Measurements from ENCODE around the gene RNF213.

RNF213 gene

DNA sequence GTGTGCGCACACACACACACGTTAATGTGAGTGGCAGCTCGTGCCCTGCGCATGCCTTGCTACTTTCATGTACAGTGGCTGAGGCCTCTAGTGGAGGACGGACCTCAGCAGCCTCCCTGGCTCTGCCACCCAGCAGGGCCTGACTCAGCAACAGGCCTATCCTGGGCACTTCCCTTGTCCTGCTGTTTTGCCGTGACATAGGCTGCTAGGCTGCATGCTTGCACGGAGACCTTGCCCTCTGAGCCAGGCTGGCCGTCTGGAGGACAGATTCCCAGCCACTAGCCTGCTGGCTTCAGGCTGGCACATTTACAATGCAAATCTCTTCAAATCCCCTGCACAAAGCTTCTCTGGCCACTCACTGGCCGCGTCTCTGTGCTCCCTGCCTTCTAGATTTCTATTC, 9.5 kb downstream of the RNF213 start:
- TF ChIP-seq, protein P1, sequence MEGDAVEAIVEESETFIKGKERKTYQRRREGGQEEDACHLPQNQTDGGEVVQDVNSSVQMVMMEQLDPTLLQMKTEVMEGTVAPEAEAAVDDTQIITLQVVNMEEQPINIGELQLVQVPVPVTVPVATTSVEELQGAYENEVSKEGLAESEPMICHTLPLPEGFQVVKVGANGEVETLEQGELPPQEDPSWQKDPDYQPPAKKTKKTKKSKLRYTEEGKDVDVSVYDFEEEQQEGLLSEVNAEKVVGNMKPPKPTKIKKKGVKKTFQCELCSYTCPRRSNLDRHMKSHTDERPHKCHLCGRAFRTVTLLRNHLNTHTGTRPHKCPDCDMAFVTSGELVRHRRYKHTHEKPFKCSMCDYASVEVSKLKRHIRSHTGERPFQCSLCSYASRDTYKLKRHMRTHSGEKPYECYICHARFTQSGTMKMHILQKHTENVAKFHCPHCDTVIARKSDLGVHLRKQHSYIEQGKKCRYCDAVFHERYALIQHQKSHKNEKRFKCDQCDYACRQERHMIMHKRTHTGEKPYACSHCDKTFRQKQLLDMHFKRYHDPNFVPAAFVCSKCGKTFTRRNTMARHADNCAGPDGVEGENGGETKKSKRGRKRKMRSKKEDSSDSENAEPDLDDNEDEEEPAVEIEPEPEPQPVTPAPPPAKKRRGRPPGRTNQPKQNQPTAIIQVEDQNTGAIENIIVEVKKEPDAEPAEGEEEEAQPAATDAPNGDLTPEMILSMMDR (IDR thresholded peaks at IDR 0.05): no peak

DNA sequence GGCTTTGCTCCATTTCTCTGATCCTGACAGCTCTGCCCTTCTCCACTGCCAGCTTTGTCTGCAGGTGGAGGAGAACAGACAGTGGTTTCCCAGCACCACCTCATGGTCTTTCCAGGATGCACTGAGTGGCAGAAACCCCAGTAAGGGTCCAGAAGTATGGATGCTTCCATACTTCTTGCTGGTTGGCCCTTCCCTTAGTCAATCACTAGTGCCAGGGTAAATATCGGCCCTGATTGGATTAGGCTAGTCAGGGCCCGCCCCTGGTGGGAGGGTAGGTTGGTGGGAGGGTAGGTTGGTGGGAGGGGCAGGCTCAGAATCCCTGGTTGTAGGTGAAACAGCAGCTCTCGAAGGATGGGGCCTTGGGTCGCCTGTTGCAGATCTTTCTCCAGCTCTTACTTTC, 10.2 kb downstream of the RNF213 start:
- TF ChIP-seq, protein P1 (IDR thresholded peaks at IDR 0.05): no peak

DNA sequence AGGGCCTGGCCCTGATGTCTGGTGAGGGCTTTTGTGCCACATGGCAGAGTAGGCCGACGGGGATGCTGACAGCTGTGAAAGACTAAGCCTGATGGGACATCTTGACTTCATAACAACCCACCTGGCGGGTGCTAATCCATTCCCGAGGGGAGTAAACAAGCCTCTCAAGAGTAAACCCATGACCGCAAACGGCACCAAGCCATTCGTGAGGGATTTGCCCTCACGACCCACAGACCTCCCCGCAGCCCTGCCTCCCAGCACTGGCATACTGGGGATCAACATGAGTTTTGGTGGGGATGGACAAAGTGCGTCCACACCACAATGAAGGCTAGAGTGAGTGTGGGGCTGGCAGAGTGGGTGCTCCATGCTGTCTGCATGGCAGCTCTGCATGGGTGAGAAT, 11.7 kb downstream of the RNF213 start:
- TF ChIP-seq, protein P1 (IDR thresholded peaks at IDR 0.05): no peak

DNA sequence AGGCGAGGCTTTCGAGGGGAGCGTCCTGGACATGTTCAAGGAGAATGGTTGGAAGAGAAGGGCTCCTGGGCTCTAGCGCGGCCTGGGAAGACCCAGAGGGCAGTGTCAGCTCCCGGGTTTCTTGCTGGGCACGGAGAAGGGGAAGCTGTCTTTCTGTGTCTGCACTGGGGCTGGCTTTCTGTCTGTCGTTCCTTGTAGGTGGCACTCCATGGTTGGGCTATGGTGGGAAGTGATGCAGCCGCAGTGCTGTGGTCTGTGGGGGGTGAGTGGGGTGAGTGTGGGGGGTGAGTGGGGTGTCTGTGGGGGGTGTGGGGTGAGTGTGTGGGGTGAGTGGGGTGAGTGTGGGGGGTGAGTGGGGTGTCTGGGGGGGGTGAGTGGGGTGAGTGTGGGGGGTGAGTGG, 13.7 kb downstream of the RNF213 start:
- TF ChIP-seq, protein P1 (IDR thresholded peaks at IDR 0.05): no peak

DNA sequence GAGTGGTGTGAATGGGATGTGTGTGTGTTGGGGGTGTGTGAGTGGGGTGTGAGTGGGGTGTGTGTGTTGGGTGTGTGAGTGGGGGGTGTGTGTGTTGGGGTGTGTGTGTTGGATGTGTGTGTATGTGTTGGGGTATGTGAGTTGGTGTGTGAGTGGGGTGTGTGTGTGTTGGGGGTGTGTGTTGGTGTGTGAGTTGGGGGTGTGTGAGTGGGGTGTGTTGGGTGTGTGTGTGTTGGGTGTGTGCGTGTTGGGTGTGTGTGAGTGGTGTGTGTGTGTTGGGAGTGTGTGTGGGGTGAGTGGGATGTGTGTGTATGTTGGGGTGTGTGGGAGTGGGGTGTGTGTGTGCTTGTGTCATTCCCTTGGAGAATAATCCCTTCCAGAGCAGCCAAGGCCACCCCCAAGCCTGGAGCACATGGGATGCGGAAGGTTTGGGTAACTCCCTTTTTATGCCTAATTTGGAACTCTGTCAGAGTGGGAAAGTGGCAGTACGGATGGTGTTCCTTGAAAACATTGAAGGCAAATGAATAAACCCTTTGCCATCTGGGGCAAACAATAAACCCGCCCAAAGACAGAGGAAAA, 14.3 kb downstream of the RNF213 start:
- TF ChIP-seq, protein P1 (IDR thresholded peaks at IDR 0.05): no peak

DNA sequence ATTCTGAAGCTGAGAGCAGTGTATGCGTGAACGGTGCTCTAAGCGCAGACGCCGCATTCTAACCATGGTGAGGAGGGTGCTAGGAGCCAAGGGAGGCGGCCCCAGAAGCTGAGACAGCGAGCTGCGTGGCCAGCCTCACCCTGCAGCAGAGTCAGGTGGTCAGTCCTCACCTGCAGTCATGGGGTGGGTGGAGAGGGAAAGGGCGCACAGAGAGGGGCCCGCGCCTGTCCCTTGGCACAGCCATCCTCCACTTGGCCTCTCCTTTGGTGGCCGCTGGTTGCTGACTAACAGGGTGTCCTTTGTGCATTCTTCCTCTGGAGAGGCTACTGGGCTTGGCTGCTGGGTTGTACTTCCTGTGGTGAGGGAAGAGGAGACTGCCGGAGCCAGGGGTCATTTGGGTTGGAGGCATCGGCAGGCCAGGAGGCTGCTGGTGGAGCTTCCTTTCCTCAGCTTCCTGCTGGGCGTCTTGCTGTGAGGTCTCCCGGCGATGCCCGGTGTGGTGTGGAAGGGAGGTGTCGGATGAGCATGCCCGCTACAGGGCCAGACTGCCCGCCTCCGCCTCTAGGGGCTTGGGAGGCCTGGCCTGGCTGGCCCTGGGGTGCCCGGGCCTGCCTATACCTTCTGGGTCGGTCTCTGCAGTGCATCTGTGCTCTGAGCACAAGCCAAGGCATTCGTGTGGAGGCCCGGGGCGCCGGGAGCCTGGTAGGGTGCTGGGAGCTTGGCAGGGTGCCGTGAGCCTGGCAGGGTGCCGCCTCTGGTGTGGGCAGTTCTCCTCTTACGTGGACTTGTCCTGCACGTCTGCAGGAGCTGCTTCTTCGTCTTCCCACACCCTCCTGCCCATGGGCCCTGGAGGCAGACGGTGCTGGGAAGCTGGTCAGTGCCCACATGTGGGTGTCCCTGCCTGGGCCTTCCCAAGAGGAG, 17.4 kb downstream of the RNF213 start:
- TF ChIP-seq, protein P1 (IDR thresholded peaks at IDR 0.05): no peak

DNA sequence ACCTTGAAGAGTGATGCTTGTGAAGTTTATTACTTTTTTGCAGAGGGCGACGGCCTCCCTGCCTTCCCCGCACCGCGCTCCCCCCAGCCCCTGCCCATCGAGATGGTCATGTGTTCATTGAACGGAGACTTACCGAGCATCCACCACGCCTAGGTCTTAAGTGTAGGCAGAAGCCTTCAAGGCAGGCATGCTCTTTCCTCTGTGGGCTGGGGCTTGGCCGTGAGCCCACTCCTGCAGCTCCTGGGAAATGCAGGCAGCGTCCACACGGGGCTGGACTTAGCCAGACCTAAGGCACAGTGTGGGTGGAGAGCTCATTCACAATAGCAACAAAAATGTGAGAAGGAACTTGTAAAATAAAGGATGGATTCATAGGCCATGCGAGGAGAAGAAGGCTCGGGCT, 19.2 kb downstream of the RNF213 start:
- TF ChIP-seq, protein P1 (IDR thresholded peaks at IDR 0.05): no peak
